ENCODE data around the gene ACVR1C.
"Not testable (repeated sequence)": the region's sequence is repeated elsewhere in the genome, so short reads cannot be mapped to it uniquely, and the experiment has no call there.

The ACVR1C gene

GRCh38 chr2:157572725-157573124 is 55.9 kb downstream of the ACVR1C start:
- DNase-seq (ENCODE audit: low spot score): no peak

- DNase-seq (ENCODE audit: low spot score): not testable (repeated sequence)
Measured at GRCh38 chr2:157566623-157567022, 62.0 kb downstream of the ACVR1C start.

- DNase-seq (ENCODE audit: low spot score): not testable (repeated sequence)
Measured at GRCh38 chr2:157566113-157566512, 62.6 kb downstream of the ACVR1C start.

- DNase-seq (ENCODE audit: low spot score): no peak
Measured at GRCh38 chr2:157565550-157565949, 63.1 kb downstream of the ACVR1C start.

GRCh38 chr2:157559890-157560289 is 68.8 kb downstream of the ACVR1C start:
- no peak for DNase-seq (ENCODE audit: low spot score)

- no peak for DNase-seq (ENCODE audit: low spot score)
Measured at GRCh38 chr2:157559461-157559860, 69.2 kb downstream of the ACVR1C start.

GRCh38 chr2:157559061-157559460 is 69.6 kb downstream of the ACVR1C start:
- DNase-seq (ENCODE audit: low spot score): no peak

- DNase-seq (ENCODE audit: low spot score): no peak
Measured at GRCh38 chr2:157557770-157558169, 70.9 kb downstream of the ACVR1C start.

GRCh38 chr2:157540102-157540501 is 88.6 kb downstream of the ACVR1C start:
- DNase-seq (ENCODE audit: low spot score): no peak

- no peak for DNase-seq (ENCODE audit: low spot score)
Measured at GRCh38 chr2:157538064-157538463, 90.6 kb downstream of the ACVR1C start.

- no peak for DNase-seq (ENCODE audit: low spot score)
Measured at GRCh38 chr2:157536815-157537214, 91.8 kb downstream of the ACVR1C start.

- DNase-seq (ENCODE audit: low spot score): no peak
Measured at GRCh38 chr2:157528963-157529751, 99.5 kb downstream of the ACVR1C start.

GRCh38 chr2:157526070-157526469 is 102.6 kb downstream of the ACVR1C start:
- DNase-seq (ENCODE audit: low spot score): no peak

GRCh38 chr2:157523270-157524247 is 105.1 kb downstream of the ACVR1C start:
- no peak for DNase-seq (ENCODE audit: low spot score)

GRCh38 chr2:157514966-157515365 is 113.7 kb downstream of the ACVR1C start:
- not testable (repeated sequence) for DNase-seq (ENCODE audit: low spot score)

- no peak for DNase-seq (ENCODE audit: low spot score)
Measured at GRCh38 chr2:157509744-157510143, 118.9 kb downstream of the ACVR1C start.

GRCh38 chr2:157508676-157509075 is 120.0 kb downstream of the ACVR1C start:
- DNase-seq (ENCODE audit: low spot score): no peak

- no peak for DNase-seq (ENCODE audit: low spot score)
Measured at GRCh38 chr2:157506586-157506985, 122.1 kb downstream of the ACVR1C start.

GRCh38 chr2:157504623-157505022 is 124.0 kb downstream of the ACVR1C start:
- no peak for DNase-seq (ENCODE audit: low spot score)

- DNase-seq (ENCODE audit: low spot score): no peak
Measured at GRCh38 chr2:157501026-157501425, 127.6 kb downstream of the ACVR1C start.

GRCh38 chr2:157500334-157500733 is 128.3 kb downstream of the ACVR1C start:
- DNase-seq (ENCODE audit: low spot score): no peak

GRCh38 chr2:157498483-157498882 is 130.2 kb downstream of the ACVR1C start:
- no peak for DNase-seq (ENCODE audit: low spot score)
